ENCODE measurements around the gene HSD17B3. TPM values are rescaled to one million over a fixed set of nuclear protein-coding genes. Genes with fewer than 3 reads are reported as not detected.
"Not testable (repeated sequence)": the region's sequence is repeated elsewhere in the genome, so short reads cannot be mapped to it uniquely, and the experiment has no call there.

Gene HSD17B3
- total RNA-seq, 1 donor from 2014 or later = not detected

GRCh38 chr9:96323169-96323568, 21.2 kb upstream of the HSD17B3 start:
- Histone ChIP-seq H3F3A (ENCODE audit: low read depth) (peaks cover 11% of the 10 kb centered on the region), H3K27ac (no peak overlapping the region), H3K4me3 (no peak overlapping the region), H3K79me2 (ENCODE audit: low read depth) (no peaks in the 10 kb centered on the region), H3K27me3 (no peaks in the 10 kb centered on the region), H3K36me3 (no peaks in the 10 kb centered on the region), H3K9ac (no peak overlapping the region), H3K4me2 (no peak overlapping the region), H2AFZ (replicated peaks) (no peak overlapping the region), H3K9me3 (ENCODE audit: low read depth) (no peaks in the 10 kb centered on the region), H3K4me1 (peaks cover 13% of the 10 kb centered on the region), H4K20me1 (ENCODE audit: low read depth) (no peaks in the 10 kb centered on the region)
- DNase-seq (ENCODE audit: low spot score) = no peak
- H3K4me1 Mint-ChIP-seq = peaks cover 16% of the 10 kb centered on the region
- peak overlapping the region; percentile 25 for H3K4me3 Mint-ChIP-seq
- no peaks in the 10 kb centered on the region for H3K9me3 Mint-ChIP-seq
- no peak for TF ChIP-seq EZH2 (IDR thresholded peaks at IDR 0.05)
- no peak for TF ChIP-seq EZH2phosphoT487 (IDR thresholded peaks at IDR 0.05)
- TF ChIP-seq, protein P1, sequence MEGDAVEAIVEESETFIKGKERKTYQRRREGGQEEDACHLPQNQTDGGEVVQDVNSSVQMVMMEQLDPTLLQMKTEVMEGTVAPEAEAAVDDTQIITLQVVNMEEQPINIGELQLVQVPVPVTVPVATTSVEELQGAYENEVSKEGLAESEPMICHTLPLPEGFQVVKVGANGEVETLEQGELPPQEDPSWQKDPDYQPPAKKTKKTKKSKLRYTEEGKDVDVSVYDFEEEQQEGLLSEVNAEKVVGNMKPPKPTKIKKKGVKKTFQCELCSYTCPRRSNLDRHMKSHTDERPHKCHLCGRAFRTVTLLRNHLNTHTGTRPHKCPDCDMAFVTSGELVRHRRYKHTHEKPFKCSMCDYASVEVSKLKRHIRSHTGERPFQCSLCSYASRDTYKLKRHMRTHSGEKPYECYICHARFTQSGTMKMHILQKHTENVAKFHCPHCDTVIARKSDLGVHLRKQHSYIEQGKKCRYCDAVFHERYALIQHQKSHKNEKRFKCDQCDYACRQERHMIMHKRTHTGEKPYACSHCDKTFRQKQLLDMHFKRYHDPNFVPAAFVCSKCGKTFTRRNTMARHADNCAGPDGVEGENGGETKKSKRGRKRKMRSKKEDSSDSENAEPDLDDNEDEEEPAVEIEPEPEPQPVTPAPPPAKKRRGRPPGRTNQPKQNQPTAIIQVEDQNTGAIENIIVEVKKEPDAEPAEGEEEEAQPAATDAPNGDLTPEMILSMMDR (IDR thresholded peaks at IDR 0.05) = no peak
- no peak overlapping the region for H3K27ac Mint-ChIP-seq
- peaks cover 5% of the 10 kb centered on the region for H3K27me3 Mint-ChIP-seq (ENCODE audit: insufficient read depth, low read depth)
- H3K36me3 Mint-ChIP-seq = no peaks in the 10 kb centered on the region

DNA sequence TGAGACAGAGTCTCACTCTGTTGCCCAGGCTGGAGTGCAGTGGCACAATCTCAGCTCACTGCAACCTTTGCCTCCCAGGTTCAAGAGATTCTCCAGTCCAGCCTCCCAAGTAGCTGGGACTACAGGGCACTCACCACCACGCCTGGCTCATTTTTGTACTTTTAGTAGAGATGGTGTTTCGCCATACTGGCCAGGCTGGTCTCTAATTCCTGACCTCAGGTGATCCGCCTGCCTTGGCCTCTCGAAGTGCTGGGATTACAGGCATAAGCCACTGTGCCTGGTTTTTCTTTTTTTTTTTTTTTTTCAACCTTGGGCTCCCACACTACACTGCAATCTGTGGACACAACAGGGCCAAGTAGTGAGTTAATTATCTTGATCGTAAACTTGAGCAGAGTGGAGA, 20.8 kb upstream of the HSD17B3 start:
- not testable (repeated sequence) for H3K4me2 ChIP-seq; H3K9me3 Mint-ChIP-seq; H3K9me3 ChIP-seq (ENCODE audit: low read depth); H3K27ac Mint-ChIP-seq; H3K79me2 ChIP-seq (ENCODE audit: low read depth); H2AFZ ChIP-seq (replicated peaks); H3K4me3 Mint-ChIP-seq; H3K27me3 ChIP-seq; DNase-seq (ENCODE audit: low spot score); H3K36me3 ChIP-seq; H3K27me3 Mint-ChIP-seq (ENCODE audit: insufficient read depth, low read depth); H3K9ac ChIP-seq; H3K27ac ChIP-seq; H3K36me3 Mint-ChIP-seq; H3K4me3 ChIP-seq; H4K20me1 ChIP-seq (ENCODE audit: low read depth)
- H3F3A ChIP-seq (ENCODE audit: low read depth) = peaks cover 11% of the 10 kb centered on the region
- H3K4me1 Mint-ChIP-seq = peaks cover 16% of the 10 kb centered on the region
- H3K4me1 ChIP-seq = peaks cover 13% of the 10 kb centered on the region

DNA sequence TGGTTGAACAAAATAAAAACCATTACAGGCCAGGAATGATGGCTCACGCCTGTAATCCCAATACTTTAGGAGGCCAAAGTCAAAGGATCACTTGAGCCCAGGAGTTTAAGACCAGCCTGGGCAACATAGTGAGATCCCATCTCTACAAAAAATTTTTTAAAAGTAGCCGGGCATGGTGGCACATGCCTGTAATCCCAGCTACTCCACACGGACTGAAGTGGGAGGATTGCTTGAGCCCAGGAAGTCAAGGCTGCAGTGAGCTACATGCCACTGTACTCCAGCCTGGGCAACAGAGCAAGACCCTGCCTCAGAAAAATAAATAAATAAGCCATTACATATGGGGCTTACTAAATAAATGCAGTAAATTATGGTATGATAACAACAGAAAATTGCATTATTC, 20.2 kb upstream of the HSD17B3 start:
- H3K4me1 ChIP-seq = peaks cover 13% of the 10 kb centered on the region
- not testable (repeated sequence) for H3K9me3 ChIP-seq (ENCODE audit: low read depth); H2AFZ ChIP-seq (replicated peaks); DNase-seq (ENCODE audit: low spot score); H3K27me3 Mint-ChIP-seq (ENCODE audit: insufficient read depth, low read depth); H3K9me3 Mint-ChIP-seq; H3K4me3 Mint-ChIP-seq; H3K27ac Mint-ChIP-seq; H3K36me3 Mint-ChIP-seq; H4K20me1 ChIP-seq (ENCODE audit: low read depth); H3K36me3 ChIP-seq; H3K27me3 ChIP-seq; H3K4me3 ChIP-seq; H3K27ac ChIP-seq; H3K79me2 ChIP-seq (ENCODE audit: low read depth); H3K4me2 ChIP-seq; H3K9ac ChIP-seq
- H3K4me1 Mint-ChIP-seq = peaks cover 18% of the 10 kb centered on the region
- peaks cover 11% of the 10 kb centered on the region for H3F3A ChIP-seq (ENCODE audit: low read depth)

GRCh38 chr9:96321515-96321914, 19.5 kb upstream of the HSD17B3 start:
- no peaks in the 10 kb centered on the region for H3K9me3 Mint-ChIP-seq
- H3K27me3 Mint-ChIP-seq (ENCODE audit: insufficient read depth, low read depth) = peaks cover 2% of the 10 kb centered on the region
- no peak overlapping the region for H3K27ac Mint-ChIP-seq
- Histone ChIP-seq H3K9me3 (ENCODE audit: low read depth) (no peaks in the 10 kb centered on the region), H3K4me1 (peaks cover 13% of the 10 kb centered on the region), H3F3A (ENCODE audit: low read depth) (peaks cover 11% of the 10 kb centered on the region), H3K4me2 (peak overlapping the region; percentile 47), H3K9ac (peak overlapping the region; percentile 22), H2AFZ (replicated peaks) (no peak overlapping the region), H4K20me1 (ENCODE audit: low read depth) (no peaks in the 10 kb centered on the region), H3K79me2 (ENCODE audit: low read depth) (no peaks in the 10 kb centered on the region), H3K4me3 (no peak overlapping the region), H3K36me3 (no peaks in the 10 kb centered on the region), H3K27ac (no peak overlapping the region), H3K27me3 (no peaks in the 10 kb centered on the region)
- no peak overlapping the region for H3K4me3 Mint-ChIP-seq
- no peaks in the 10 kb centered on the region for H3K36me3 Mint-ChIP-seq
- TF ChIP-seq EZH2 (IDR thresholded peaks at IDR 0.05) (no peak), EZH2phosphoT487 (IDR thresholded peaks at IDR 0.05) (no peak)
- TF ChIP-seq, protein P1 (IDR thresholded peaks at IDR 0.05) = no peak
- DNase-seq (ENCODE audit: low spot score) = peak; percentile 26
- H3K4me1 Mint-ChIP-seq = peaks cover 18% of the 10 kb centered on the region
